Measurements from ENCODE around the gene ZNF831. TPM values are rescaled to one million over a fixed set of nuclear protein-coding genes. Genes with fewer than 3 reads are reported as not detected.

The ZNF831 gene
- total and polyA plus RNA-seq, 11 donors: 0.02 to 0.77 (median 0.06) TPM; not detected in 2

- H3K9me3 ChIP-seq: peaks cover 0 to 7% (median 0%) of the 10 kb centered on the region in 12 donors
- TF ChIP-seq POLR2A (IDR thresholded peaks at IDR 0.05) (no peak), CTCF (IDR thresholded peaks at IDR 0.05) (no peak)
- ATAC-seq: no peak
These were observed 84.4 kb downstream of the ZNF831 start for GRCh38 chr20:59247731-59248684.

GRCh38 chr20:59250293-59250692, 86.7 kb downstream of the ZNF831 start:
- H3K9me3 ChIP-seq: peaks cover 0 to 7% (median 0%) of the 10 kb centered on the region in 12 donors
- H3K27ac ChIP-seq: no peak overlapping the region
- ATAC-seq: no peak
- intact Hi-C loops (cut with DNase I): no loop called here
- H3K27me3 ChIP-seq: peaks cover 0 to 42% (median 0%) of the 10 kb centered on the region in 9 donors
- 75 to 82% (median 80%) methylated on average over 6 of the region's 6 CpGs for WGBS, 4 donors
- TF ChIP-seq CTCF (IDR thresholded peaks at IDR 0.05) (no peak), POLR2A (IDR thresholded peaks at IDR 0.05) (no peak)
- H3K36me3 ChIP-seq: no peaks in the 10 kb centered on the region
- no peaks in the 10 kb centered on the region for H3K4me1 ChIP-seq
- no peak for DNase-seq
- H3K4me3 ChIP-seq: no peak overlapping the region

More at GRCh38 chr20:59247731-59248684, 84.4 kb downstream of the ZNF831 start:
- intact Hi-C loops (cut with DNase I): no loop called here
- H3K27ac ChIP-seq: no peak overlapping the region
- DNase-seq: no peak
- H3K4me1 ChIP-seq: no peaks in the 10 kb centered on the region
- no peak overlapping the region for H3K4me3 ChIP-seq
- H3K36me3 ChIP-seq: no peaks in the 10 kb centered on the region
- H3K27me3 ChIP-seq: peaks cover 0 to 45% (median 0%) of the 10 kb centered on the region in 9 donors
- WGBS, 4 donors: 57 to 68% (median 65%) methylated on average over 4 of the region's 4 CpGs

GRCh38 chr20:59253325-59253724, 89.7 kb downstream of the ZNF831 start:
- intact Hi-C loops (cut with DNase I): no loop called here
- Histone ChIP-seq H3K27ac (peak overlapping the region in 1 of 12 donors; percentile 46), H3K27me3 (peaks cover 0 to 42% (median 4%) of the 10 kb centered on the region in 9 donors), H3K36me3 (no peaks in the 10 kb centered on the region), H3K9me3 (peaks cover 0 to 7% (median 0%) of the 10 kb centered on the region in 12 donors), H3K4me3 (no peak overlapping the region), H3K4me1 (peaks cover 0 to 2% (median 0%) of the 10 kb centered on the region in 12 donors)
- ATAC-seq (no peak), DNase-seq (no peak)
- WGBS, 4 donors: 68 to 74% (median 69%) methylated on average over 6 of the region's 6 CpGs
- TF ChIP-seq POLR2A (IDR thresholded peaks at IDR 0.05) (no peak), CTCF (IDR thresholded peaks at IDR 0.05) (no peak)

- WGBS, 4 donors: 19 to 33% (median 25%) methylated on average over 4 of the region's 4 CpGs
- DNase-seq (no peak), ATAC-seq (no peak)
- intact Hi-C loops (cut with DNase I): no loop called here
- no peak overlapping the region for H3K27ac ChIP-seq
- no peak overlapping the region for H3K4me3 ChIP-seq
- H3K27me3 ChIP-seq: peaks cover 0 to 43% (median 4%) of the 10 kb centered on the region in 9 donors
- peaks cover 0 to 7% (median 0%) of the 10 kb centered on the region in 12 donors for H3K4me1 ChIP-seq
- peaks cover 0 to 7% (median 0%) of the 10 kb centered on the region in 12 donors for H3K9me3 ChIP-seq
- no peaks in the 10 kb centered on the region for H3K36me3 ChIP-seq
- TF ChIP-seq POLR2A (IDR thresholded peaks at IDR 0.05) (no peak), CTCF (IDR thresholded peaks at IDR 0.05) (no peak)
These were observed 90.2 kb downstream of the ZNF831 start for GRCh38 chr20:59253779-59254319.

All from heart left ventricle (tissue), 16 donors.